GM19463 (cell line): ENCODE measurements around the gene LTBP2.
"Not testable (repeated sequence)": the region's sequence is repeated elsewhere in the genome, so short reads cannot be mapped to it uniquely, and the experiment has no call there.

ENCODE experiments used
- ATAC-seq: cut with Tn5 transposase; IDR thresholded peaks from one replicate; pipeline ENCODE4 v1.9.1; 2021; ENCODE audit warnings: mild to moderate bottlenecking, moderate library complexity; ENCODE audit not compliant: unreplicated experiment

The LTBP2 gene

DNA sequence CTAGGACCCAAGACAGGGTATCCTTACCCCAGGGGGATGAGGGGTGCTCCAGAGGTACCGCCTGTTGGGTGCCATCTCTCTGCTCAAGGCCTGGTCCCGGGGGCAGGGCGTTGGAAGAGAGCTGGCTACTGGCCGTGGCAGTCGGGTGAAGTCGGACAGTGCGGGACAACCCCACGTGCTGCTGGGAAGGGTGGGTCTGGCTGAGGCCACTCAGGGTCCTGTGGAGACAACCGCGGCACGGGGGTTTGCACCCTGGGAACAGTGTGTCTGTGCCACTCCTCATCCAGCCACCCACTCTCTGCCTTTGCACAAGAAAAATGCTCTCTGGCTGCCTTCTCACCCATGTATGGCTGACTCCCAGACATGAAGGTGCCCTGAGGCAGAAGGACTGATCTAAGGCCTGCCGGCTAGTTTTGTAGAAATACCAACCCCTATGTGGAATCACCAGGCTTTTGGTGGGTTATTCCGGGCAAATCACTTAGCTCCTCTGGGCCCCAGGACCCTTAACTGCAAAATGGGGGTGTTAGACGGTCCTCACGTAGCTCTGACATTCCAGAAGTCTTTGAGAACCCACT lies 56.5 kb downstream of the LTBP2 start:
- ATAC-seq: no peak

DNA sequence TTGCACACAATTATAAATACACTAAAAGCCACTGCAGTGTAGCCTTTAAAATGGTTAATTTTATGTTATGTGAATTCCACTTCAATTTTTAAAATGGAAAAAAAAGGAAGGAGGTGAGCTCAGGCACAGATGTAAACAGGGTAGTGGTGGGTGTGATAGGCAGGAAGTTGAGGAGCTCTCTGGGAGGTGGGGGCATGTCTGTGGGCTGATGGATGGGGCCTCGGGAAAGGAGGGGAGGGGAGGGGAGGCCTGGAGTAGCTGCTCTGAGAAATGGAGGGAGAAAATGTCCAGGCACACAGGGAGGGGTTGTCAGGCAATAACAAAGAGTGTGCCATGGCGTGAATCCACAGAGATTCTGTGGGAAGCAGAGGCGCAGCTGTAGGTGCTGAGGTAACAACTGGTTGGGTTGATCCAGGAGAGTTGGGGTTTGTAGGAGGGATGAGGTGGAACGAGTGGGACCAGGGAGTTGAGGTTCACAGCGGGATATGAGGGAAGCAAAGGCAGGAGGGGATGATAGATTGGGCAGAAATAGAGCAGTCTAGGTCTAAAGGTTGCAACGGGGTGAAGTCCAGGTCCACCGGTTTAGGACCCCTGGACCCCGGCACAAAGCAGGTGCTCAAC lies 57.2 kb downstream of the LTBP2 start:
- ATAC-seq: no peak

- ATAC-seq: no peak
Measured at GRCh38 chr14:74552623-74553022, 59.4 kb downstream of the LTBP2 start.

- ATAC-seq: no peak
Measured at GRCh38 chr14:74551431-74552371, 60.3 kb downstream of the LTBP2 start.

- ATAC-seq: no peak
Measured at GRCh38 chr14:74551001-74551400, 61.0 kb downstream of the LTBP2 start.

DNA sequence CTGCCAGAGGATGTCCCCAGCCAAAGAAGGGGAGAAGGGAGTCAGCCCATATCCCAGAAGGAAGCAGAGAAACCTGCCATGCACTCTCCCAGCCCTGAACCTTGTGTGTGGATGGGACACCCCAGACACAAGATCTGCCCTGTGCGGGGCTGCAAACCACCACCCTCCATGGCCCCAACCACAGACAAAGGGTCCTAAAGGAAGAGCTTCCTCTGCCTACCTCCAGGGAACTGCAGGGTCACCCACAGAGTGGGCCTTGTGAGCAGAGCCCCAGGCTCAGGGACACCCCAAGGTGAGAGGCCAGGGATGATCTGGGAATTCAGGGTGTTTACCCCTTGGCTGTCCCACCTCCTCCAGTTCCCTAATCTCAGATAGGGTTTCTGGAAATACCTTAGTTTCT lies 62.0 kb downstream of the LTBP2 start:
- no peak for ATAC-seq

DNA sequence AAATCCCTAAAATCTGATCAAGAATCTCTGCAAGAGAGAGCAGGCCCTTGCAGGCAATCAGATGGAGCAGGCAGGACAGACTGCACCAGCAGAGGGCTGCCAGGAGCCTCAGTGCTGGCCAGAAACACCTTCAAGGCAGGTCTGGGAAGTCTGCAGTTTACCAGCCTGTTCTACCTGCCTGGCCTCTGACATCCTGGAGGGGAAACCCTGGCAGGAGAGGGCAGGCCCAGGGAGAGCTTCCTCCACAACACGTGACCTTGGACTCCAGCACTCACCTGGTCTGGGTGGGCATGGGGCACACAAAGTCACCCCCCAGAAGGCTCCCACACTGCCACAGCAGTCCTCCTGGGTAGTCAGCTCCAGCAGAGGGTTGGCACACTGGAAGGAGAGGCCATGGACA lies 62.4 kb downstream of the LTBP2 start:
- no peak for ATAC-seq

DNA sequence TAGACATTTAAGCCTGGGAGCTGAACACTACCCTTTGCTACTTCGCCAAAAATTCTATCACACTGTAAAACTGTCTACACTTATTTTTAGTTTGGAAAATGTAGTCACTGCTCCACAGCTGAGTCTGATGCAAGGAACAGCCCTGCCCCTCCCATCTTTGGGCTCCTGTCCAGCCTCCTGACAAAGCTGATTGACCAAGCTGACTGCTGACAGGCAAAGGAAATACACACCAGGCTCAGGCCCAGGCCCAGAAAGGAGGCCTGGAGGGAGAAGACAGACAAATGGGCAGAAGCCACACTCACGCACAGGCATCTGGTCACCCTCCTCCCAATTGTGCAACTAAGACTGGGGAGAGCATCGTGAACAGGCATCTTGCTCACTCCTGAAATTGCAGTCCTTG lies 63.2 kb downstream of the LTBP2 start:
- ATAC-seq: no peak

DNA sequence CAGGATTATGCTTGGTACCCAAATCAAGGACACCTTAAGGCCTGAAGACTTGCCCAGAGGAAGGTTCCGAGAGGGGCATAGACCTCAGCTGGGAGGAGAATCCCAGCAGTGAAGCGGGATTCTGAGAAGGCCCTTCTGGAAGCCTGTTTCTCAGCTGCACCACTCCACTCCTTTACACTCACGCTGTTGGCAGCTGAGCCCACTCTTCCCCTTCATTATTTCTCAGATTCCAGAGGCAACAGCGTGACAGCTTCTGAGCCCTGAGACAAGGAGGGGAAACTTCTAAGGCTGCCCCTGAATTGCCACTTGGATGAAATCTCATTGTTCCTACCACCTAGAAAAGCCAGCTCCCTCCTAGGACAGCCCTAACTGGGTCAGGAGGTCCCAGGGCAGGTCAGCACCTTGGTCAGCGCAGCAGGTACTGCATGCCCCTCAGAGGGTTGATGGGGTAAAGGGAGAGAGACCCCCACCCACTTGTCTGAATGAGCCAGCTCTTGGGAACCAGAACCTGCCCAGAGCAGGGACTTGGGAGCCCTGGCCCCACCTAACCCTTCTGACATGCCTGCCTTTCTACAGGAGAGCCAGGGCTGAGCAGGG lies 64.6 kb downstream of the LTBP2 start:
- ATAC-seq: no peak

GRCh38 chr14:74546416-74546815 lies 65.6 kb downstream of the LTBP2 start:
- ATAC-seq: no peak

- no peak for ATAC-seq
Measured at GRCh38 chr14:74545386-74545785, 66.7 kb downstream of the LTBP2 start.

DNA sequence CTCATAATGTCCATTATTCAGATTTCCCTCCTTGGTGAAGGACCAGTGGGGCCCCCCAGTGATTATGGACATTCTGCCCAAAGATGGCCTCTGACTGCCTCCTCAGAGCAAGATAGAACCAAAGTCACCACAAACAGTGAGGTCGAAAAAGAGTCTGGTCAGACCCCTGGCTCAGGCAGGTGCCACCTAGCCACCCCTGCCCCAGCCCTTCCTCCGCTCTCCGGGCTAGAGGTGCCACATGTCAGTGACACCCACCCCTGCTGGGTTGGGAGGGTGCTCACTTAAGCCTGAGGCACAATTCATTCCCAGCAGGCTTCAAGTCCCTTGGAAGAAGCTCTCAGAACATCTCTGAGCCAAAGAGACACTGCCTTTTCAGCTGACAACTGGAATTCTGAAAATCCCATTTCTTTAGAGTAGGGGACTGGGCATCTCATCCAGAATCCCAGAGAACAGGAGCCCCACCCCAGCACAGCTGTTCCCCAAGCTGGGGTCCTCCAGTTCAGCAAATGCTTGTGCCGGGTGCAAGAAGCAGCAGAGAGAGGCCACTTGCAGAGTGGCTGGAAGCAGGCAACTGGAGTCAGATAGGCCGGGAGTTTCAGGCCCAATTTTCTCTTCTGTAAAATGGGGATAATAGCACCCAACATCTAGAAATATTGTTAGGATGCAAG lies 68.1 kb downstream of the LTBP2 start:
- ATAC-seq: no peak

GRCh38 chr14:74542056-74542685 lies 69.9 kb downstream of the LTBP2 start:
- ATAC-seq: no peak

DNA sequence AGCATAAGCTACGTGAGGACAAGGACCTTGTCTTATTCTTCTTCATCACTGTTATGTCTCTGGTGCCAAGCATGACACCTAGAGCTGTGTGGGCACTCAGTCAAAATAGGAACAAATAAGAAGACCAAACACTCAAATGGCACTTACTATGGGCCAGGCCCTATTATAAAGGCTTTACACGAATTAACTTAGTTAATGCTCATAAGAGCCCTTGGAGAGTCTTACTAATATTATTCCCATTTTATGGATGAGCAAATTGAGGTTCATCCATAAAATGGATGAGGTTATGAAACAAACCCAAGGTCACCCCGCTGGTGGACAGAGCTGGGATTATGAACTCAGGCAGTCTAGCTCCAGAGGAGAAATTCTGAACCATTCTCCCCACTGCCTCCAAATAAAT lies 70.8 kb downstream of the LTBP2 start:
- no peak for ATAC-seq

DNA sequence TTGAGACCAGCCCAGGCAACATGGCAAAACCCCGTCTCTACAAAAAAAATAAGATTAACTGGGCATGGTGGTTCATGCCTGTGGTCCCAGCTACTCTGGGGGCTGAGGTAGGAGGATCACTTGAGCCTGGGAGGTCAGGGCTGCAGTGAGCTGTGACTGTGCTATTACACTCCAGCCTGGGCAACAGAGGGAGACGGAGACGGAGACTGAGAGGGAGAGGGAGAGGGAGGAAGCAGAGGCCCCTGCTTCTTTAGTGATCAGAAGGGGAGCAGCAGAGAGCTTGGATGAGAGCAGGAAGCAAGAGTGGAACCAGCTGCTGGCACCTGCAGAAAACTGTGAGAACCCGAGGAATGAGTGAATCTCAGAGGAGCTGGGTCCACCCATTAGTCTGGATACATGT lies 72.5 kb downstream of the LTBP2 start:
- ATAC-seq: no peak

DNA sequence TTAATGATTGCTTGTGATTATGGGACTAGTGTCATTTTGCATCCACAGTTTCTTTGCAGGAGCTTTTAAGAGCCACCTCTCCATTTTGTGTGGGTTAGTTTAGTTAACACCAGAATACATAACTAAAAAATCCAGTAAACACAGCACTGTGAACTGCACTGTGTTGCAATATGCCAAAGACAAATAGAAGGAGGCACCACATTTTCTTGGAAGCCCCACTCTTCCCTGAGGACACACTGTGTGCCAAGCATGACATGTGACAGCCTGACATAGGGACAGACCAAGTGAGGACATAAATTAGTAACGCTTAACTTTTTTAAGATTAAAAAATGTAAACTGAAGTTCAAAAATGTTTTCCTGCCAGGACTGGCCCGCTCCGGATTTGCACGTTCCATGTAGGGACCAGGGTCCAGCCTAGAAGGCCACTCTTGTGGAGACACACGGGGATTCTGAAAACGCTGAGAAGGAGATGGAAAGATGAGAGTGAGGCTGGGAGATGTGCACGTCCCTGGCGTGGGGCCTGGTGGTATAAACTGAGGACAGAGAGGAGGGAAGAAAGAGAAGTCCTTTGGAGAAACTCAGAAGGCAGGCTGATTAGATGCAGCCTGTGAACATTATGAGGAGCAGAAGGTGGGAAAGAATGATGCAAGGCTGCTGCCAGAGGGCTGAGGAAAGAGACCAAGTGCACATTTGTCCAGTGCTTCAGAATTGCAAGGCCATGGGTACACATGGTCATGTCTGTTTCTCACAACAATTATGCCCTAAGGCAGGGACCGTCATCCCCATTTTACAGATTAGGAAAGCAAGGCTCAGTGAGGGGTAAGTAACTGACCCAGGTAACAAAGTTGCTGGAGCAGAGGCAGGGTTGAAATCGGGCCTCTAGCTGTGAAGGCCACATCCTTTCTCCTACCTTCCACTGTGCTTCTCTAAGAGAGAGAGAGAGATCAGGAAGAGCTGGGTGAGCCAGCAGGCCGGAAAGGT lies 73.3 kb downstream of the LTBP2 start:
- no peak for ATAC-seq

DNA sequence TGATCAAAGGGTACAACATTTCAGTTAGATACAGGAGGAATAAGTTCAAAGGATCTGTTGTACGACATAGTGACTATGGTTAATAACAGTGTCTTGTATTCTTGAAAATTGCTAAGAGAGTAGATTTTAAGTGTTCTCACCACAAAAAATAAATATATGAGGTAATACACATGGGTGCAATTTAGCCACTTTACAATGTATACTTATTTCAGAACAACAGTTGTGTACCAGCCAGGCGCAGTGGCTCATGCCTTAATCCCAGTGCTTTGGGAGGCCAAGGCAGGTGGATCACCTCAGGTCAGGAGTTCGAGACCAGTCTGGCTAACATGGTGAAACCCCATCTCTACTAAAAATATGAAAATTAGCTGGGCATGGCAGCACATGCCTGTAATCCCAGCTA lies 75.7 kb downstream of the LTBP2 start:
- not testable (repeated sequence) for ATAC-seq

DNA sequence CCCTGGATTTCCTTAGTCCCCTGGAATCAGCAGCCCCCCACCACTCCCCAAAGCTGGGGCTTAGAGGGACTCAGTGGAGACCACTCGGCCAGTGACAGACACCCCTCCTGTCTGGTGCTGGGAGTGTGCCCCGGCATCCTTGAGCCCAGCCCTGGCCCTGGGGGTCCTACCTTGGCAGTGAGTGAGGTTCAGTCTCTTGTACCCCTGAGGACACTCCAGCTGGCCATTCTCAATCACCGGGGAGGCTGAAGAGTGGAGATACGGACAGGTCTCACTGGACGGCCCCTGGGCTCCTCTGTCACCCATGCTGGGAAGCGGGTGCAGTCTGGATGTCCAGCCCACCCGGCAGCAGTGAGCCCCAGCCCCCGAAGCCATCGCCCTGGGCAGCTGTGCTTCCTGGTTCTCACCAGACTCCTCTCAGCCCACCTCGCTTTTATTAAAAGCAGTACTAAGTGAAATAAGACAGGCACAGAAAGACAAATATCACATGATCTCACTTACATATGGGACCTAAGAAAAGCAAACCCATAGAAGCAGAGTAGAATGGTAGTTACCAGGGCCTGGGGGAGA lies 76.2 kb downstream of the LTBP2 start:
- no peak for ATAC-seq

- no peak for ATAC-seq
Measured at GRCh38 chr14:74533576-74533975, 78.5 kb downstream of the LTBP2 start.
